Karpas-422 (cell line): ENCODE results near the gene PLSCR4. TPM values are rescaled to one million over a fixed set of nuclear protein-coding genes. Genes with fewer than 3 reads are reported as not detected.

Experiments used
- DNase-seq: peaks from one replicate; pipeline ENCODE4 v3.0.0-alpha.2; 2015
- H2AFZ ChIP-seq: fragments of 200-600 bp; sonication (generic); 2 replicates; pipeline ENCODE4 v1.6.1; 2014; ENCODE audit warnings: antibody characterized with exemption, low read length, mixed read lengths
- H3K27ac ChIP-seq: fragments of 200-600 bp; sonication (generic); 2 replicates; pipeline ENCODE4 v1.5.1; 2014; ENCODE audit warnings: mild to moderate bottlenecking, low read length, moderate library complexity
- H3K27me3 ChIP-seq: fragments of 200-600 bp; sonication (generic); 2 replicates; pipeline ENCODE4 v1.6.1; 2014; ENCODE audit warnings: low read length, mixed read lengths
- H3K36me3 ChIP-seq: fragments of 200-600 bp; sonication (generic); 2 replicates; pipeline ENCODE4 v1.6.1; 2014; ENCODE audit warnings: low read length, mixed read lengths; ENCODE audit not compliant: insufficient read depth
- H3K4me1 ChIP-seq: fragments of 200-600 bp; sonication (generic); 2 replicates; pipeline ENCODE4 v1.6.1; 2014; ENCODE audit warnings: mild to moderate bottlenecking, low read length, mixed read lengths
- H3K4me2 ChIP-seq: fragments of 200-600 bp; sonication (generic); 2 replicates; pipeline ENCODE4 v1.6.1; 2014; ENCODE audit warnings: low read length, low read depth, mild to moderate bottlenecking; ENCODE audit not compliant: poor library complexity, severe bottlenecking
- H3K4me3 ChIP-seq: fragments of 200-600 bp; sonication (generic); 2 replicates; pipeline ENCODE4 v1.5.1; 2014; ENCODE audit warnings: mild to moderate bottlenecking, antibody characterized with exemption, low read length, mixed read lengths
- H3K79me2 ChIP-seq: fragments of 200-600 bp; sonication (generic); 2 replicates; pipeline ENCODE4 v1.6.1; 2014; ENCODE audit warnings: mild to moderate bottlenecking, low read length, mixed read lengths
- H3K9ac ChIP-seq: fragments of 200-600 bp; sonication (generic); 2 replicates; pipeline ENCODE4 v1.6.0; 2014; ENCODE audit warnings: low read length
- H3K9me2 ChIP-seq: fragments of 200-600 bp; sonication (generic), shearing (Covaris generic); replicated peaks from 2 replicates; pipeline ENCODE4 v1.6.0; 2014; ENCODE audit warnings: mild to moderate bottlenecking, low read length, moderate library complexity; ENCODE audit not compliant: insufficient read depth
- H3K9me3 ChIP-seq: fragments of 300-700, 200-600 bp; sonication (generic); 2 replicates; pipeline ENCODE4 v1.6.1; 2014; ENCODE audit warnings: low read length, mixed read lengths
- H4K20me1 ChIP-seq: fragments of 200-600 bp; sonication (generic); 2 replicates; pipeline ENCODE4 v1.6.1; 2014; ENCODE audit warnings: mild to moderate bottlenecking, antibody characterized with exemption, low read length, low read depth; ENCODE audit not compliant: insufficient read depth
- total RNA-seq: library from RNA; depleted of rRNA; stranded (reverse); fragments of >200 nt; shearing (Covaris generic); gene quantifications from 2 replicates; pipeline ENCODE4 v1.2.3, GENCODE V29; 2014; ENCODE audit warnings: low replicate concordance

The PLSCR4 gene
- total RNA-seq, 1 experiment from 2014 or later: not detected

GRCh38 chr3:146275476-146275875, 24.6 kb upstream of the PLSCR4 start:
- H3K27ac ChIP-seq: no peak overlapping the region
- H3K27me3 ChIP-seq: no peaks in the 10 kb centered on the region
- no peaks in the 10 kb centered on the region for H3K4me1 ChIP-seq
- H2AFZ ChIP-seq: no peak overlapping the region
- no peaks in the 10 kb centered on the region for H3K79me2 ChIP-seq
- H3K4me2 ChIP-seq: no peak overlapping the region
- H3K4me3 ChIP-seq: no peak overlapping the region
- DNase-seq: no peak
- H3K9me2 ChIP-seq: no peaks in the 10 kb centered on the region
- no peaks in the 10 kb centered on the region for H3K9me3 ChIP-seq
- no peaks in the 10 kb centered on the region for H3K36me3 ChIP-seq
- H4K20me1 ChIP-seq: no peaks in the 10 kb centered on the region
- H3K9ac ChIP-seq: no peak overlapping the region

DNA sequence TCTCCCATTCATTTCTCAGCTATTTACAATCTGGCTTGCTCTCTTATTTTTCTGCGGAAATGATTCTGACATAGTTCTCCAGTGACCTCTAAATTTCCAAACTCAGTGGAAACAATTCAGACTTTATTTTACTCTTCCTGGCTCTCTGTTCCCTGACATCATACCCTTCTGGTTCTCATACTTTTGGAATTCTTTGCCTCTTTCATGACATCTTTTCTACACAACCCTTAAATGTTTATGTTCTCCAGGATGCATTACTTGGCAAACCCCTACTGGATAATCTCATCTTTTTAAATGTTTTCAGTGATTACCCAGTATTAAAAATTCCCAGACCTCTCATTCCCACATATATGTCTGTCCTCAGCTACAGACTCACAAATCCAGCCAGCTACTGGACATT, 23.9 kb upstream of the PLSCR4 start:
- no peak overlapping the region for H3K9ac ChIP-seq
- H3K9me3 ChIP-seq: no peaks in the 10 kb centered on the region
- H3K4me3 ChIP-seq: no peak overlapping the region
- no peak overlapping the region for H2AFZ ChIP-seq
- H3K79me2 ChIP-seq: no peaks in the 10 kb centered on the region
- no peak overlapping the region for H3K27ac ChIP-seq
- H3K36me3 ChIP-seq: no peaks in the 10 kb centered on the region
- no peak overlapping the region for H3K4me2 ChIP-seq
- H3K4me1 ChIP-seq: no peaks in the 10 kb centered on the region
- no peak for DNase-seq
- H3K9me2 ChIP-seq: no peaks in the 10 kb centered on the region
- H4K20me1 ChIP-seq: no peaks in the 10 kb centered on the region
- no peaks in the 10 kb centered on the region for H3K27me3 ChIP-seq

GRCh38 chr3:146273721-146274407, 23.0 kb upstream of the PLSCR4 start:
- Histone ChIP-seq H3K9ac (no peak overlapping the region), H4K20me1 (no peaks in the 10 kb centered on the region), H3K4me2 (no peak overlapping the region), H3K27me3 (no peaks in the 10 kb centered on the region), H3K36me3 (no peaks in the 10 kb centered on the region), H3K79me2 (no peaks in the 10 kb centered on the region), H3K9me2 (no peaks in the 10 kb centered on the region), H3K4me3 (no peak overlapping the region), H3K9me3 (no peaks in the 10 kb centered on the region), H2AFZ (no peak overlapping the region), H3K27ac (no peak overlapping the region), H3K4me1 (no peaks in the 10 kb centered on the region)
- no peak for DNase-seq

- no peak overlapping the region for H2AFZ ChIP-seq
- no peak overlapping the region for H3K4me2 ChIP-seq
- no peaks in the 10 kb centered on the region for H3K9me2 ChIP-seq
- H3K9me3 ChIP-seq: no peaks in the 10 kb centered on the region
- no peak for DNase-seq
- no peaks in the 10 kb centered on the region for H4K20me1 ChIP-seq
- H3K27me3 ChIP-seq: no peaks in the 10 kb centered on the region
- no peaks in the 10 kb centered on the region for H3K36me3 ChIP-seq
- no peak overlapping the region for H3K9ac ChIP-seq
- no peaks in the 10 kb centered on the region for H3K79me2 ChIP-seq
- no peak overlapping the region for H3K4me3 ChIP-seq
- no peaks in the 10 kb centered on the region for H3K4me1 ChIP-seq
- no peak overlapping the region for H3K27ac ChIP-seq
Measured at GRCh38 chr3:146271180-146271579, 20.3 kb upstream of the PLSCR4 start.

GRCh38 chr3:146269271-146269670, 18.4 kb upstream of the PLSCR4 start:
- H3K79me2 ChIP-seq: no peaks in the 10 kb centered on the region
- H3K9me3 ChIP-seq: no peaks in the 10 kb centered on the region
- no peaks in the 10 kb centered on the region for H3K9me2 ChIP-seq
- H3K36me3 ChIP-seq: no peaks in the 10 kb centered on the region
- DNase-seq: no peak
- H3K9ac ChIP-seq: no peak overlapping the region
- H4K20me1 ChIP-seq: no peaks in the 10 kb centered on the region
- no peak overlapping the region for H2AFZ ChIP-seq
- H3K4me2 ChIP-seq: no peak overlapping the region
- no peaks in the 10 kb centered on the region for H3K27me3 ChIP-seq
- H3K4me1 ChIP-seq: no peaks in the 10 kb centered on the region
- H3K4me3 ChIP-seq: no peak overlapping the region
- H3K27ac ChIP-seq: no peak overlapping the region

GRCh38 chr3:146268535-146269219, 17.8 kb upstream of the PLSCR4 start:
- no peaks in the 10 kb centered on the region for H4K20me1 ChIP-seq
- no peaks in the 10 kb centered on the region for H3K4me1 ChIP-seq
- H3K4me2 ChIP-seq: no peak overlapping the region
- H3K36me3 ChIP-seq: no peaks in the 10 kb centered on the region
- no peak overlapping the region for H3K27ac ChIP-seq
- H3K27me3 ChIP-seq: no peaks in the 10 kb centered on the region
- no peak overlapping the region for H3K9ac ChIP-seq
- no peak overlapping the region for H3K4me3 ChIP-seq
- no peak overlapping the region for H2AFZ ChIP-seq
- no peaks in the 10 kb centered on the region for H3K9me2 ChIP-seq
- no peak for DNase-seq
- no peaks in the 10 kb centered on the region for H3K79me2 ChIP-seq
- H3K9me3 ChIP-seq: no peaks in the 10 kb centered on the region

DNA sequence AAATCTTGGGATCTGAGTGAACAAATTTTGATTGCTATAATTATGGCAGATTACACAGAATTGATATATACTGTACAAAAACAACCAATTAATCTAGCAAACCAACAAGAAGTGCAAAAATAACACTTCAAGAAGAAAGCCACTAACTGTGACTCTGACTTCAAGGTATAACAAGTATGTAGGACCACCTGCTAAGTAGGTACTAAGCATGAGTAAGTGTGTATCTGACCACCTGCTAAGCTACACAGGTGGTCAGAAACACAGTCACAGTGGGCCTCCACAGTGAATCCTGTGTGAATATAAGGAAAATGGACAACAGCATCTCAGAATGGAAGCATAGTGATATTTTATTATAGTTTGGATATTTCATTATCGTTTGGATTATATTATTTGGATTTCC, 14.8 kb upstream of the PLSCR4 start:
- DNase-seq: no peak
- no peaks in the 10 kb centered on the region for H4K20me1 ChIP-seq
- H3K9me3 ChIP-seq: no peaks in the 10 kb centered on the region
- H3K79me2 ChIP-seq: no peaks in the 10 kb centered on the region
- no peak overlapping the region for H3K4me2 ChIP-seq
- no peaks in the 10 kb centered on the region for H3K27me3 ChIP-seq
- no peak overlapping the region for H3K27ac ChIP-seq
- no peak overlapping the region for H3K4me3 ChIP-seq
- no peaks in the 10 kb centered on the region for H3K36me3 ChIP-seq
- no peaks in the 10 kb centered on the region for H3K9me2 ChIP-seq
- H2AFZ ChIP-seq: no peak overlapping the region
- H3K4me1 ChIP-seq: no peaks in the 10 kb centered on the region
- no peak overlapping the region for H3K9ac ChIP-seq

DNA sequence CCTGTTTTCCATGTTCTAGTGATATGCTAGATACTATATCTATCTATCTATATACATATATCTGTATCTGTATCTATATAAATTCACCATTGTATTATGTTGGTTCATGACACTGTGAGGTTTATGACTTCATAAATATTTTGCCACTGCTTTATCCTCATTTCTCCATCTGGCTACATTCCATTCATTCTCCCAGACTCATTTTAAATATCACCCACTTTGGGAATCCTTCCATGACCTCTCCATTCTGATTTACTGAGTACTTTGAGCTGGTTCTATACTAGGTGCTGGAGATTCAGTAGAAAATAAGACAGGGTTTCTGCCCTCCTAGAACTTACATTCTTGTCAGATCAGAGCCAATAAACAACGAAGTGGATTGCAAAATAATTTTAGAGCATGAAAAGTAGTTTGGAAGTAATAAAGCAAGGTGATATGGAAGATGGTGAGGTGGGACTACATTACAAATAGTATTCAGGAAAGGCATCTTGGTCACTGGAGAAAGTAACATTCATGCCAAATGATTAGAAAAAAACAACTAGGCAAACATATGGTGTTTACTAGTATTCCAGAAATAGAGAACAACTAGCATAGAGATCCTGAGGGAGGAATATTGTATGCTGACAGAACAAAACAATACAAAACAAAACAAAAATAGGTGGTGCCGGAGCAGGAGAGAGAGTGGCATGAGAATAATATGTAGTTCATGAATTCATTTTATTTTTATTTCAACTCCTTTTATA, 11.6 kb upstream of the PLSCR4 start:
- no peak for DNase-seq
- Histone ChIP-seq H3K4me3 (no peak overlapping the region), H3K4me2 (no peak overlapping the region), H3K9ac (no peak overlapping the region), H3K27me3 (no peaks in the 10 kb centered on the region), H3K79me2 (no peaks in the 10 kb centered on the region), H3K27ac (no peak overlapping the region), H4K20me1 (no peaks in the 10 kb centered on the region), H3K36me3 (no peaks in the 10 kb centered on the region), H2AFZ (no peak overlapping the region), H3K9me3 (no peaks in the 10 kb centered on the region), H3K9me2 (no peaks in the 10 kb centered on the region), H3K4me1 (no peaks in the 10 kb centered on the region)
